Neural progenitor cell (in vitro differentiated cells): ENCODE results near the gene CD59. TPM values are rescaled to one million over a fixed set of nuclear protein-coding genes. Genes with fewer than 3 reads are reported as not detected.
A peak's percentile ranks its signal among the peaks of the same experiment; 100 is the strongest.

ENCODE experiments used
- DNase-seq: peaks from one replicate; pipeline ENCODE4 v3.0.0-alpha.2; 2016; ENCODE audit warnings: low spot score
- H2AFZ ChIP-seq: fragments of 200-600 bp; sonication (generic); replicated peaks from 2 replicates; pipeline ENCODE4 v1.6.1; 2016; ENCODE audit warnings: antibody characterized with exemption
- H3F3A ChIP-seq: fragments of 200-600 bp; sonication (generic); 2 replicates; pipeline ENCODE4 v1.6.1; 2016; ENCODE audit warnings: antibody characterized with exemption, low read depth
- H3K27ac ChIP-seq: fragments of 200-600 bp; sonication (generic); 2 replicates; pipeline ENCODE4 v1.5.1; 2016; ENCODE audit warnings: mild to moderate bottlenecking
- H3K27me3 ChIP-seq: fragments of 200-600 bp; sonication (generic); 2 replicates; pipeline ENCODE4 v1.6.1; 2016; ENCODE audit warnings: mild to moderate bottlenecking, moderate library complexity
- H3K36me3 ChIP-seq: fragments of 200-600 bp; sonication (generic); 2 replicates; pipeline ENCODE4 v1.5.1; 2016
- H3K4me1 ChIP-seq: fragments of 200-600 bp; sonication (generic); 2 replicates; pipeline ENCODE4 v1.6.1; 2016; ENCODE audit warnings: mixed run types
- H3K4me2 ChIP-seq: fragments of 200-600 bp; sonication (generic); 2 replicates; pipeline ENCODE4 v1.6.1; 2016
- H3K4me3 ChIP-seq: fragments of 200-600 bp; sonication (generic); 2 replicates; pipeline ENCODE4 v1.5.1; 2016
- H3K79me2 ChIP-seq: fragments of 200-600 bp; sonication (generic); 2 replicates; pipeline ENCODE4 v1.6.1; 2016; ENCODE audit warnings: low read depth
- H3K9ac ChIP-seq: fragments of 200-600 bp; sonication (generic); 2 replicates; pipeline ENCODE4 v1.6.1; 2016
- H3K9me3 ChIP-seq: fragments of 200-600 bp; sonication (generic); 2 replicates; pipeline ENCODE4 v1.5.1; 2016; ENCODE audit warnings: low read depth
- H4K20me1 ChIP-seq: fragments of 200-600 bp; sonication (generic); 2 replicates; pipeline ENCODE4 v1.6.1; 2016; ENCODE audit warnings: low read depth
- H3K27ac Mint-ChIP-seq: 3 replicates; pipeline ENCODE4 v1.8.0; 2021; ENCODE audit warnings: mixed read lengths
- H3K27me3 Mint-ChIP-seq: 2 replicates; pipeline ENCODE4 v1.8.0; 2022; ENCODE audit warnings: low read depth, mild to moderate bottlenecking, inconsistent platforms, moderate library complexity, mixed read lengths; ENCODE audit not compliant: insufficient read depth
- H3K36me3 Mint-ChIP-seq: 3 replicates; pipeline ENCODE4 v1.8.0; 2021; ENCODE audit warnings: mixed read lengths
- H3K4me1 Mint-ChIP-seq: 3 replicates; pipeline ENCODE4 v1.8.0; 2021; ENCODE audit warnings: mixed read lengths
- H3K4me3 Mint-ChIP-seq: 3 replicates; pipeline ENCODE4 v1.8.0; 2021; ENCODE audit warnings: mild to moderate bottlenecking, moderate library complexity, mixed read lengths
- H3K9me3 Mint-ChIP-seq: 3 replicates; pipeline ENCODE4 v1.8.0; 2020; ENCODE audit warnings: mixed read lengths
- EZH2 ChIP-seq: fragments of 200-600 bp; sonication (generic); IDR thresholded peaks from 2 replicates; pipeline ENCODE4 v1.6.1; 2017; ENCODE audit warnings: antibody characterized with exemption, mild to moderate bottlenecking, moderate library complexity
- EZH2phosphoT487 ChIP-seq: fragments of 200-600 bp; sonication (generic); IDR thresholded peaks from 2 replicates; pipeline ENCODE4 v1.6.1; 2017; ENCODE audit warnings: antibody characterized with exemption
- total RNA-seq: library from RNA; depleted of rRNA; stranded (reverse); fragments of >200 nt; gene quantifications from 2 replicates; pipeline ENCODE4 v1.2.3, GENCODE V29; 2015; ENCODE audit warnings: low replicate concordance
- TF ChIP-seq, protein P1 (sequence below): fragments of 200-600 bp; sonication (generic); IDR thresholded peaks from 2 replicates; pipeline ENCODE4 v1.5.1; 2017; ENCODE audit warnings: antibody characterized with exemption, mild to moderate bottlenecking

Gene CD59
- total RNA-seq, 1 donor from 2014 or later: 74.7 TPM

DNA sequence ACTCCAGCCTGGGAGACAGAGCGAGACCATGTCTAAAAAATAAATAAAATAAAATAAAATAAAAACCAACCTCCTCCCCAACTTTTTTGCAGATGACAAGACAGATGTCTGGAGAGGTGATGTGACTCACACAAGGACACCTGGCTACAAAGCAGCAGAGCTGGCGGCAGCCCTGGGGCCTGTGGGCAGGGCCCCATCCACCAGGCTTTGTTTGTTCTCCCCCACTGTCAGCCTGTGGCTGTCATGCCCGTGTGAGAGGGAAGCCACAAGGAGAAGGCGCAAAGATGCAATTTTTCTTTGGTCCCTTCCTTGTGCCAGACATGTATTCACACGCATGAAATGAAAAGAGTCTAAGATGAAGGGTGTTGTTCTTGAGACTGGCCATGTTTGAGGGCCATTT is 16.6 kb downstream of the CD59 start:
- no peaks in the 10 kb centered on the region for H3K9me3 Mint-ChIP-seq
- no peak overlapping the region for H3K9ac ChIP-seq
- no peaks in the 10 kb centered on the region for H3F3A ChIP-seq
- H3K4me1 ChIP-seq: peaks cover 8% of the 10 kb centered on the region
- no peaks in the 10 kb centered on the region for H3K27me3 ChIP-seq
- no peak overlapping the region for H3K27ac ChIP-seq
- H3K4me1 Mint-ChIP-seq: peaks cover 15% of the 10 kb centered on the region
- peaks cover 14% of the 10 kb centered on the region for H3K79me2 ChIP-seq
- peaks cover 2% of the 10 kb centered on the region for H3K27me3 Mint-ChIP-seq
- peaks cover 21% of the 10 kb centered on the region for H4K20me1 ChIP-seq
- no peak overlapping the region for H3K4me2 ChIP-seq
- H2AFZ ChIP-seq: no peak overlapping the region
- no peaks in the 10 kb centered on the region for H3K36me3 ChIP-seq
- H3K4me3 Mint-ChIP-seq: no peak overlapping the region
- TF ChIP-seq, protein P1, sequence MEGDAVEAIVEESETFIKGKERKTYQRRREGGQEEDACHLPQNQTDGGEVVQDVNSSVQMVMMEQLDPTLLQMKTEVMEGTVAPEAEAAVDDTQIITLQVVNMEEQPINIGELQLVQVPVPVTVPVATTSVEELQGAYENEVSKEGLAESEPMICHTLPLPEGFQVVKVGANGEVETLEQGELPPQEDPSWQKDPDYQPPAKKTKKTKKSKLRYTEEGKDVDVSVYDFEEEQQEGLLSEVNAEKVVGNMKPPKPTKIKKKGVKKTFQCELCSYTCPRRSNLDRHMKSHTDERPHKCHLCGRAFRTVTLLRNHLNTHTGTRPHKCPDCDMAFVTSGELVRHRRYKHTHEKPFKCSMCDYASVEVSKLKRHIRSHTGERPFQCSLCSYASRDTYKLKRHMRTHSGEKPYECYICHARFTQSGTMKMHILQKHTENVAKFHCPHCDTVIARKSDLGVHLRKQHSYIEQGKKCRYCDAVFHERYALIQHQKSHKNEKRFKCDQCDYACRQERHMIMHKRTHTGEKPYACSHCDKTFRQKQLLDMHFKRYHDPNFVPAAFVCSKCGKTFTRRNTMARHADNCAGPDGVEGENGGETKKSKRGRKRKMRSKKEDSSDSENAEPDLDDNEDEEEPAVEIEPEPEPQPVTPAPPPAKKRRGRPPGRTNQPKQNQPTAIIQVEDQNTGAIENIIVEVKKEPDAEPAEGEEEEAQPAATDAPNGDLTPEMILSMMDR: no peak
- TF ChIP-seq EZH2phosphoT487 (no peak), EZH2 (no peak)
- H3K9me3 ChIP-seq: no peaks in the 10 kb centered on the region
- no peak overlapping the region for H3K4me3 ChIP-seq
- DNase-seq: no peak
- H3K27ac Mint-ChIP-seq: no peak overlapping the region
- H3K36me3 Mint-ChIP-seq: peaks cover 22% of the 10 kb centered on the region

DNA sequence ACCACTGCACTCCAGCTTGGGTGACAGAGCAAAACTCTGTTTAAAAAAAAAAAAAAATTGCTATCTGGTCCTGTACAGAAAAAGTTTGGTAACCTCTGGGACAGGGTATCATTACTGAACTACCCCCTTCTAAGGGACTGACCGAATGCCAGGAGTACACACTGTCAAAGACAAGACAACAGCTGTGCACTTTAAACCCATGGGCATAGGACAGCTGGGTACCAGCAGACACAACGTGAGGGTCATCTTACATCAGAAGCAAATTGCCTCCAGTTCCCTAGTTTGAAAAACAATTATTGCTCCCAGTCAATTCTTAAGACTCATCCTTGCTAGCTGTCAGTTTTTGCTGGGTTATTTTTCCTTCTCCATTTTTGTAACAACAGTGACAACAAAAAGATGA is 17.8 kb downstream of the CD59 start:
- Mint-ChIP-seq H3K4me3 (no peak overlapping the region), H3K27me3 (peaks cover 2% of the 10 kb centered on the region), H3K4me1 (peaks cover 4% of the 10 kb centered on the region), H3K36me3 (peaks cover 22% of the 10 kb centered on the region), H3K9me3 (no peaks in the 10 kb centered on the region), H3K27ac (no peak overlapping the region)
- TF ChIP-seq EZH2 (no peak), EZH2phosphoT487 (no peak)
- TF ChIP-seq, protein P1: no peak
- H3F3A ChIP-seq: no peaks in the 10 kb centered on the region
- H2AFZ ChIP-seq: no peak overlapping the region
- no peak overlapping the region for H3K9ac ChIP-seq
- H3K79me2 ChIP-seq: peaks cover 5% of the 10 kb centered on the region
- no peaks in the 10 kb centered on the region for H3K27me3 ChIP-seq
- no peaks in the 10 kb centered on the region for H3K36me3 ChIP-seq
- H3K4me2 ChIP-seq: no peak overlapping the region
- DNase-seq: no peak
- H3K4me1 ChIP-seq: no peaks in the 10 kb centered on the region
- H3K4me3 ChIP-seq: no peak overlapping the region
- no peak overlapping the region for H3K27ac ChIP-seq
- H3K9me3 ChIP-seq: no peaks in the 10 kb centered on the region
- H4K20me1 ChIP-seq: peaks cover 10% of the 10 kb centered on the region

DNA sequence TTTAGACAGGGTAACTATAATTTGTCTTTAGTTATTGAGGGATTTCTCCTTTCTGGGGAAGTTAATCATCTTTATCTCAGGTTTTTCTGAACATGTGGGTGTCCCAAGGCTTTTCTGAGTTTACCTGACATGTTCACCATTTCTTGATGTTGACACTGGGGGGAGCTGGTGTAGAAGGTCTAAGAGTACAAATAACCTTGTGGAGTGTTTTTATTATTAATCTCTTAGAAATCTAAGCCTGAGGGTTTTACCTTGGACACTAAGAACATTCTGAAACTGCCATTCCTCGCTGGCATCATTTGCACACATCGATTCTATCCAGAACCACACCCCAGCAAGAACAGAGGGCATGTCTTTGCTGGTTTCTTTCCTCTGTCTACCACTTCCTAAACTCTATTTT is 20.0 kb downstream of the CD59 start:
- Mint-ChIP-seq H3K27me3 (peaks cover 2% of the 10 kb centered on the region), H3K4me3 (no peak overlapping the region), H3K4me1 (no peaks in the 10 kb centered on the region), H3K9me3 (no peaks in the 10 kb centered on the region), H3K27ac (no peak overlapping the region), H3K36me3 (peaks cover 18% of the 10 kb centered on the region)
- no peak overlapping the region for H3K4me3 ChIP-seq
- no peaks in the 10 kb centered on the region for H3K4me1 ChIP-seq
- no peak overlapping the region for H3K27ac ChIP-seq
- H3F3A ChIP-seq: no peaks in the 10 kb centered on the region
- H3K4me2 ChIP-seq: no peak overlapping the region
- H2AFZ ChIP-seq: no peak overlapping the region
- DNase-seq: no peak
- H3K9ac ChIP-seq: no peak overlapping the region
- H3K36me3 ChIP-seq: no peaks in the 10 kb centered on the region
- no peaks in the 10 kb centered on the region for H3K27me3 ChIP-seq
- H3K9me3 ChIP-seq: no peaks in the 10 kb centered on the region
- H4K20me1 ChIP-seq: no peaks in the 10 kb centered on the region
- H3K79me2 ChIP-seq: no peaks in the 10 kb centered on the region
- no peak for TF ChIP-seq EZH2phosphoT487
- TF ChIP-seq, protein P1: peak; percentile 44
